NB4 (cell line): ENCODE measurements around the gene DOK3.

Experiments used
- DNase-seq: peaks from one replicate; pipeline ENCODE4 v3.0.0; 2010; ENCODE audit warnings: low read depth
- H3K4me3 ChIP-seq: one replicate; pipeline ENCODE4 v1.5.1; 2011; ENCODE audit warnings: mild to moderate bottlenecking, low read depth, low read length, moderate library complexity
- MAX ChIP-seq: IDR thresholded peaks from 2 replicates; pipeline ENCODE4 v1.6.1; 2011; ENCODE audit warnings: low read depth, low read length
- MYC ChIP-seq: IDR thresholded peaks from 2 replicates; pipeline ENCODE4 v1.6.1; 2011; ENCODE audit warnings: low read depth, low read length
- POLR2A ChIP-seq: IDR thresholded peaks from 2 replicates; pipeline ENCODE4 v1.6.1; 2011; ENCODE audit warnings: mild to moderate bottlenecking; ENCODE audit not compliant: insufficient read length; ENCODE audit errors: extremely low read depth
- TF ChIP-seq, protein P1 (sequence below): IDR thresholded peaks from one replicate; pipeline ENCODE4 v1.5.1; 2012; ENCODE audit warnings: low read depth, low read length

The DOK3 gene, protein sequence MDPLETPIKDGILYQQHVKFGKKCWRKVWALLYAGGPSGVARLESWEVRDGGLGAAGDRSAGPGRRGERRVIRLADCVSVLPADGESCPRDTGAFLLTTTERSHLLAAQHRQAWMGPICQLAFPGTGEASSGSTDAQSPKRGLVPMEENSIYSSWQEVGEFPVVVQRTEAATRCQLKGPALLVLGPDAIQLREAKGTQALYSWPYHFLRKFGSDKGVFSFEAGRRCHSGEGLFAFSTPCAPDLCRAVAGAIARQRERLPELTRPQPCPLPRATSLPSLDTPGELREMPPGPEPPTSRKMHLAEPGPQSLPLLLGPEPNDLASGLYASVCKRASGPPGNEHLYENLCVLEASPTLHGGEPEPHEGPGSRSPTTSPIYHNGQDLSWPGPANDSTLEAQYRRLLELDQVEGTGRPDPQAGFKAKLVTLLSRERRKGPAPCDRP

GRCh38 chr5:177509381-177509951 lies at the start of gene DOK3:
TSS of gene DOK3 (minus strand) at chr5:177509826. CDS start at chr5:177509540, 286 bp downstream.
- peak; percentile 82 for DNase-seq
- peak; percentile 55; the same call in 1 of the 2 replicates for TF ChIP-seq MAX
- TF ChIP-seq POLR2A = peak; percentile 28
- TF ChIP-seq MYC = peak; percentile 45
- TF ChIP-seq, protein P1, sequence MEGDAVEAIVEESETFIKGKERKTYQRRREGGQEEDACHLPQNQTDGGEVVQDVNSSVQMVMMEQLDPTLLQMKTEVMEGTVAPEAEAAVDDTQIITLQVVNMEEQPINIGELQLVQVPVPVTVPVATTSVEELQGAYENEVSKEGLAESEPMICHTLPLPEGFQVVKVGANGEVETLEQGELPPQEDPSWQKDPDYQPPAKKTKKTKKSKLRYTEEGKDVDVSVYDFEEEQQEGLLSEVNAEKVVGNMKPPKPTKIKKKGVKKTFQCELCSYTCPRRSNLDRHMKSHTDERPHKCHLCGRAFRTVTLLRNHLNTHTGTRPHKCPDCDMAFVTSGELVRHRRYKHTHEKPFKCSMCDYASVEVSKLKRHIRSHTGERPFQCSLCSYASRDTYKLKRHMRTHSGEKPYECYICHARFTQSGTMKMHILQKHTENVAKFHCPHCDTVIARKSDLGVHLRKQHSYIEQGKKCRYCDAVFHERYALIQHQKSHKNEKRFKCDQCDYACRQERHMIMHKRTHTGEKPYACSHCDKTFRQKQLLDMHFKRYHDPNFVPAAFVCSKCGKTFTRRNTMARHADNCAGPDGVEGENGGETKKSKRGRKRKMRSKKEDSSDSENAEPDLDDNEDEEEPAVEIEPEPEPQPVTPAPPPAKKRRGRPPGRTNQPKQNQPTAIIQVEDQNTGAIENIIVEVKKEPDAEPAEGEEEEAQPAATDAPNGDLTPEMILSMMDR = no peak
- H3K4me3 ChIP-seq = peak within 1 kb of the TSS; percentile 82

GRCh38 chr5:177557796-177558195 lies 48.2 kb upstream of the DOK3 start:
- TF ChIP-seq, protein P1 = no peak
- TF ChIP-seq MAX = no peak
- TF ChIP-seq MYC = no peak
- no peak for TF ChIP-seq POLR2A
- DNase-seq = no peak
- H3K4me3 ChIP-seq = no peak overlapping the region

DNA sequence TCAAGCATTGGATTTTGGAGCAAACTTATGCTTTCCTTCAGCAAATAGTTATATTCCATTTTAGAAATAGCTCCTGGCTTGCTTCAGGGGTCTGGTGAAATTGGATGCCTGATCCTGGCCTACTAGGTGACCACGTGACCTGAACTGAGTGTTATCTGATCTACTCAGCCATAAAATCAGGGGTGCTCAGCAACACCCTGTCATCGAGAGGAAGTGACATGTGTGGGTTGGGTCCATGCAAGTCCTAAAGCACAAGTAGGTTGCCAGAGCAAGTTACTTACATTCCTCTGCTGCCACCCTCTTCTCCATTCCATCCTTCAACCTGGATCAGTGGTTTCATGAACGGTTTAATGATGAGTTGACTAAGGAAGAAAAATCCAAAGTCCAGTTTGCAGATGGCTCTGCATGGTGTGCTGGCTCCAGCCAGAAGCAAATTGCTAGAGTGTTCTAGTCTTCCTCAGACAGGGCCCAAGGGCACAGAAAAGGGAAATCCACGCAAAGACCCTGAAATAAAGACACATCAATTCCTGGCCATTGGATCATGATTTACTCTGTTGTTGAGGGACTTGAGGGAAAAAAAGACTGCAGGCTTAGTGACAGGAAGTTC lies 47.5 kb upstream of the DOK3 start:
- no peak overlapping the region for H3K4me3 ChIP-seq
- peak; percentile 77 for DNase-seq
- TF ChIP-seq, protein P1 = no peak
- TF ChIP-seq MAX (peak; percentile 99), POLR2A (no peak), MYC (peak; percentile 76)

DNA sequence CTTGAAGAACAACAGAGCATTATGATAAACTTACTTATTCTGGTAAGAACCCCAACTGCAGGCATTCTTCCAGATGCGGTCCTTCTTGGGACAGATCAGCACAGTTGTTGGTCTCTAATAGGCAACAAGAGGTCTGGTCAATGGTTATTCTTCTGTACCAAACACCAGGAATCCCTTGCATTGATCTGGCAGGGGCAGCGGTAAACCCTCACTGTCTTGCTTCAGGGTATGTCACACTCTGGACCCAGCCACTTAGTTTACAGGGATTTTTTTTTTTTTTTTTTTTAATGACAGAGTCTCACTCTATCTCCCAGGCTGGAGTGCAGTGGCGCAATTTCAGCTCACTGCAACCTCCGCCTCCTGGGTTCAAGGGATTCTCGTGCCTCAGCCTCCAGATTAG lies 46.0 kb upstream of the DOK3 start:
- DNase-seq = no peak
- no peak for TF ChIP-seq MYC
- TF ChIP-seq POLR2A = no peak
- TF ChIP-seq, protein P1 = no peak
- no peak for TF ChIP-seq MAX
- no peak overlapping the region for H3K4me3 ChIP-seq

DNA sequence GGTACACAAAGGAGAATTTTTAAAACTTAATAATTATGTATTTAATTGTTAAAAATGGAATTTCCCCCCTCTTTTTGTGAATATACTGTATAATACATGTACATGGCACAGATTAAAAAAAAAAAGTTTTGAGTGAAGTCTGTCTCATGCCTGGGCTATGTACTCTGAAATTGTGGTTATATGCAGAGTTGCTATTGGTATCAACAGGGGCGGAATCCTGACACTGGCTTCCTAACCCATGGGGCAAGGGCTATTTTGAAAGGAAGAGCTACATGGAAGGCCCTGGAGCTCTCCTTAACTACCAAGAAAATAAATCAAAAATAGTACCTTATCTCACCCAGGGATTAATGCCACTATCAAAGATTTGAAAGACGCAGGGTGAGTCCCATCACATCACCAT lies 45.6 kb upstream of the DOK3 start:
- no peak for TF ChIP-seq MAX
- H3K4me3 ChIP-seq = no peak overlapping the region
- DNase-seq = no peak

DNA sequence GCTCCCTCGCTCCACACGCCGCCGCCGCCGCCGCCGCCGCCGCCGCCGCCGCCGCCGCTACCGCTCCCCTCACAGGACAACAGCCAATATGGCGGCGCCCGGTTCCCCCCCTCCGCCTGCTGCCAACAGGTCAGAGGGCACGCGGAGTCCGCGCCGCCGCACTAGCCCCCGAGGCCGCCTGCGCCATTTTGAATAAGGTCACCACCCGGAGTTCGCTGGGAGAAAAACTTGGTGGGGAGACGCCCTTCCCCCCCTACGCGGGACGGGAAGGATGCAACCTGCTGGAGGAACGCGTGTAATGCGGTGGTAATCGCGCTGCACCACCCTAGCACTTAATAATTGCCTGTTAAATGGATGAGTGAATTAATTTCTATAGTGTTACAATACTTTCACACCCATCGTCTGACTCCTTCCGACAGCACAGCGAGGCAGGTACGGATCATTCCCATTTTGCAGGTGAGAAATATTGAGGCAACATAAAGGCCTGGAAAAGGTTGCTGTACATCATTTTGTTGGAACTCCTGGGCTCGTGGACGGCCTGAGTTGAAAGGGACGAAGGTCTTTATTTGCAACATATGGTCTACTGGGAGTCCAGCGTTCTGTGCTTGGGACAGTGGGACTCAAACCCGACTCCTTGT lies 45.0 kb upstream of the DOK3 start, which contains the start of gene FAM193B:
FAM193B (minus strand) TSS at position 90 of the 638 bp plus-strand sequence. CDS start 105 bp downstream, outside the sequence.
- peak; percentile 94 for DNase-seq
- peak within 1 kb of the TSS; percentile 71 for H3K4me3 ChIP-seq
- TF ChIP-seq MAX (peak; percentile 37; the same call in 1 of the 2 replicates), POLR2A (no peak), MYC (0 out of 2 replicates have a peak, but pooled peaks have one; percentile 39)
- TF ChIP-seq, protein P1 = peak; percentile 19
